HEK293T (cell line): Measurements from ENCODE around the gene ZBTB34.

ENCODE experiments used
- BHLHE40 ChIP-seq: fragments of 450-650 bp; IDR thresholded peaks from 2 replicates; pipeline ENCODE4 v1.6.1; 2016; ENCODE audit warnings: mild to moderate bottlenecking, moderate library complexity, borderline replicate concordance
- ELF4 ChIP-seq: fragments of 450-650 bp; IDR thresholded peaks from 2 replicates; pipeline ENCODE4 v1.6.1; 2017; ENCODE audit warnings: antibody characterized with exemption
- FOXA1 ChIP-seq: fragments of 450-650 bp; IDR thresholded peaks from 2 replicates; pipeline ENCODE4 v1.6.1; 2016; ENCODE audit warnings: mild to moderate bottlenecking
- FOXK2 ChIP-seq: fragments of 450-650 bp; IDR thresholded peaks from 2 replicates; pipeline ENCODE4 v1.6.1; 2016; ENCODE audit warnings: mild to moderate bottlenecking
- FOXM1 ChIP-seq: fragments of 450-650 bp; IDR thresholded peaks from 2 replicates; pipeline ENCODE4 v1.6.1; 2017; ENCODE audit warnings: mild to moderate bottlenecking, borderline replicate concordance
- HDGF ChIP-seq: fragments of 450-650 bp; IDR thresholded peaks from 2 replicates; pipeline ENCODE4 v1.6.1; 2017; ENCODE audit warnings: antibody characterized with exemption, borderline replicate concordance
- LEF1 ChIP-seq: fragments of 450-650 bp; IDR thresholded peaks from 2 replicates; pipeline ENCODE4 v1.6.1; 2017; ENCODE audit warnings: mild to moderate bottlenecking, borderline replicate concordance
- NFRKB ChIP-seq: fragments of 450-650 bp; IDR thresholded peaks from 2 replicates; pipeline ENCODE4 v1.6.1; 2016; ENCODE audit warnings: mild to moderate bottlenecking, moderate library complexity
- PKNOX1 ChIP-seq: fragments of 450-650 bp; IDR thresholded peaks from 2 replicates; pipeline ENCODE4 v1.6.1; 2016
- SP1 ChIP-seq: fragments of 450-650 bp; IDR thresholded peaks from 2 replicates; pipeline ENCODE4 v1.6.1; 2017
- SUZ12 ChIP-seq: fragments of 450-650 bp; IDR thresholded peaks from 2 replicates; pipeline ENCODE4 v1.6.1; 2016; ENCODE audit warnings: mild to moderate bottlenecking
- TARDBP ChIP-seq: fragments of 450-650 bp; IDR thresholded peaks from 2 replicates; pipeline ENCODE4 v1.6.1; 2016
- ZNF384 ChIP-seq: fragments of 450-650 bp; IDR thresholded peaks from 2 replicates; pipeline ENCODE4 v1.6.1; 2016

- no peak for TF ChIP-seq BHLHE40
- no peak for TF ChIP-seq NFRKB
- TF ChIP-seq TARDBP, result no peak
- no peak for TF ChIP-seq SP1
- no peak for TF ChIP-seq ELF4
- TF ChIP-seq HDGF, result no peak
- no peak for TF ChIP-seq FOXA1
- TF ChIP-seq SUZ12, result no peak
- no peak for TF ChIP-seq FOXK2
- TF ChIP-seq FOXM1, result no peak
- TF ChIP-seq PKNOX1, result no peak
- TF ChIP-seq LEF1, result no peak
- no peak for TF ChIP-seq ZNF384
Observed at GRCh38 chr9:126838055-126838811, 22.2 kb upstream of the ZBTB34 start.
